Retina (tissue), 1 donor: ENCODE data around the gene AVPR1B.

Experiments used
- DNase-seq: peaks from one replicate; pipeline ENCODE4 v3.0.0-alpha.2; 2016

The AVPR1B gene

GRCh38 chr1:206111271-206111927 lies 5.8 kb downstream of the AVPR1B start:
- DNase-seq = no peak

- no peak for DNase-seq
These were observed 6.4 kb downstream of the AVPR1B start for GRCh38 chr1:206110820-206111219.

GRCh38 chr1:206110161-206110560 lies 7.0 kb downstream of the AVPR1B start:
- no peak for DNase-seq

GRCh38 chr1:206109718-206110117 lies 7.5 kb downstream of the AVPR1B start:
- no peak for DNase-seq

GRCh38 chr1:206108635-206109034 lies 8.6 kb downstream of the AVPR1B start:
- no peak for DNase-seq

GRCh38 chr1:206107168-206107544 lies 10.0 kb downstream of the AVPR1B start:
- no peak for DNase-seq

- peak; percentile 84 for DNase-seq
These were observed 10.6 kb downstream of the AVPR1B start for GRCh38 chr1:206106328-206107167.

GRCh38 chr1:206105464-206105995 lies 11.7 kb downstream of the AVPR1B start:
- no peak for DNase-seq

GRCh38 chr1:206103979-206104378 lies 13.2 kb downstream of the AVPR1B start:
- DNase-seq = no peak

- DNase-seq = no peak
These were observed 14.8 kb downstream of the AVPR1B start for GRCh38 chr1:206102292-206102936.

GRCh38 chr1:206101351-206102045 lies 15.7 kb downstream of the AVPR1B start:
- DNase-seq = no peak

- no peak for DNase-seq
These were observed 16.9 kb downstream of the AVPR1B start for GRCh38 chr1:206100226-206100815.

- DNase-seq = no peak
These were observed 18.8 kb downstream of the AVPR1B start for GRCh38 chr1:206098242-206098919.

- no peak for DNase-seq
These were observed 19.8 kb downstream of the AVPR1B start for GRCh38 chr1:206097381-206097780.

- DNase-seq = no peak
These were observed 23.2 kb downstream of the AVPR1B start for GRCh38 chr1:206094024-206094423.

GRCh38 chr1:206089341-206089740 lies 27.8 kb downstream of the AVPR1B start:
- DNase-seq = no peak

- no peak for DNase-seq
These were observed 30.1 kb downstream of the AVPR1B start for GRCh38 chr1:206087091-206087490.

GRCh38 chr1:206083750-206084149 lies 33.4 kb downstream of the AVPR1B start:
- DNase-seq = no peak

GRCh38 chr1:206082831-206083695 lies 34.1 kb downstream of the AVPR1B start:
- no peak for DNase-seq

GRCh38 chr1:206081856-206082255 lies 35.3 kb downstream of the AVPR1B start:
- no peak for DNase-seq
